MCF 10A (cell line): ENCODE data around the gene SOAT2. TPM values are rescaled to one million over a fixed set of nuclear protein-coding genes. Genes with fewer than 3 reads are reported as not detected.

Experiments used
- Bru-seq: library from RNA; stranded (reverse); fragments of 400-500 nt; gene quantifications from one replicate; lab custom pipeline; 2021; lab: Mats Ljungman, UMichigan
- BruChase-seq, 2 experiments: library from RNA; stranded (reverse); fragments of 400-500 nt; gene quantifications; one replicate each; lab custom pipeline; 2021; lab: Mats Ljungman, UMichigan
- BruUV-seq: library from RNA; stranded (reverse); fragments of 400-500 nt; replicated peaks from 2 replicates; lab custom pipeline; 2021; lab: Mats Ljungman, UMichigan
- CTCF ChIA-PET: fragments of 300-600 bp; sonication (Branson Sonifier 250); formaldehyde crosslinking; extraction: SDS; loops from one replicate; lab custom pipeline; 2021; ENCODE audit warnings: antibody characterized with exemption, inconsistent platforms; lab: Yijun Ruan, JAX
- POLR2A ChIA-PET: fragments of 300-600, 350-650 bp; sonication (Branson Sonifier 250); formaldehyde crosslinking; extraction: SDS; loops from one replicate; lab custom pipeline; 2020; ENCODE audit warnings: antibody characterized with exemption, inconsistent platforms; lab: Yijun Ruan, JAX
- DNase-seq: peaks from one replicate; pipeline ENCODE4 v3.0.0-alpha.2; 2018; ENCODE audit not compliant: unreplicated experiment
- H3K27ac Mint-ChIP-seq: one replicate; pipeline ENCODE4 v1.8.0; 2022; ENCODE audit warnings: mild to moderate bottlenecking, low read depth, mixed read lengths; ENCODE audit not compliant: unreplicated experiment
- H3K27me3 Mint-ChIP-seq: one replicate; pipeline ENCODE4 v1.8.0; 2022; ENCODE audit warnings: mixed read lengths; ENCODE audit not compliant: insufficient read depth, unreplicated experiment
- H3K36me3 Mint-ChIP-seq: one replicate; pipeline ENCODE4 v1.8.0; 2022; ENCODE audit warnings: mild to moderate bottlenecking, moderate library complexity, mixed read lengths; ENCODE audit not compliant: insufficient read depth, unreplicated experiment
- H3K4me1 Mint-ChIP-seq: one replicate; pipeline ENCODE4 v1.8.0; 2022; ENCODE audit warnings: mixed read lengths; ENCODE audit not compliant: insufficient read depth, unreplicated experiment
- H3K4me3 Mint-ChIP-seq: one replicate; pipeline ENCODE4 v1.8.0; 2022; ENCODE audit warnings: mild to moderate bottlenecking, moderate library complexity, mixed read lengths; ENCODE audit not compliant: unreplicated experiment
- H3K9me3 Mint-ChIP-seq: one replicate; pipeline ENCODE4 v1.8.0; 2022; ENCODE audit warnings: mixed read lengths; ENCODE audit not compliant: unreplicated experiment
- intact Hi-C: fragments of 100-400 bp; cut with micrococcal nuclease; formaldehyde crosslinking; loops from 2 replicates; pipeline ENCODE4 v1.14.1; 2022
- long read RNA-seq: library from polyadenylated mRNA; stranded (forward); transcript quantifications from one replicate; pipeline ENCODE4 v2.0.0, GENCODE V29; 2022
- total RNA-seq: library from RNA; stranded (reverse); gene quantifications from 2 replicates; pipeline ENCODE4 v1.2.3, GENCODE V29; 2022
- TF ChIP-seq, protein P1 (sequence below): fragments of 200-600 bp; IDR thresholded peaks from one replicate; pipeline ENCODE4 v1.8.0; 2022; ENCODE audit warnings: antibody characterized with exemption, mild to moderate bottlenecking; ENCODE audit not compliant: unreplicated experiment

SOAT2 gene, protein sequence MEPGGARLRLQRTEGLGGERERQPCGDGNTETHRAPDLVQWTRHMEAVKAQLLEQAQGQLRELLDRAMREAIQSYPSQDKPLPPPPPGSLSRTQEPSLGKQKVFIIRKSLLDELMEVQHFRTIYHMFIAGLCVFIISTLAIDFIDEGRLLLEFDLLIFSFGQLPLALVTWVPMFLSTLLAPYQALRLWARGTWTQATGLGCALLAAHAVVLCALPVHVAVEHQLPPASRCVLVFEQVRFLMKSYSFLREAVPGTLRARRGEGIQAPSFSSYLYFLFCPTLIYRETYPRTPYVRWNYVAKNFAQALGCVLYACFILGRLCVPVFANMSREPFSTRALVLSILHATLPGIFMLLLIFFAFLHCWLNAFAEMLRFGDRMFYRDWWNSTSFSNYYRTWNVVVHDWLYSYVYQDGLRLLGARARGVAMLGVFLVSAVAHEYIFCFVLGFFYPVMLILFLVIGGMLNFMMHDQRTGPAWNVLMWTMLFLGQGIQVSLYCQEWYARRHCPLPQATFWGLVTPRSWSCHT
- total RNA-seq (not detected in 2 replicates), Bru-seq, nascent RNA (percentile 8 among the genes with signal in this experiment), BruChase-seq, experiment 1, labeled RNA remaining after a 6-hour chase (percentile 8 among the genes with signal in this experiment), BruChase-seq, experiment 2, labeled RNA remaining after a 2-hour chase (percentile 10 among the genes with signal in this experiment)
- long read RNA-seq: 0 reads

DNA sequence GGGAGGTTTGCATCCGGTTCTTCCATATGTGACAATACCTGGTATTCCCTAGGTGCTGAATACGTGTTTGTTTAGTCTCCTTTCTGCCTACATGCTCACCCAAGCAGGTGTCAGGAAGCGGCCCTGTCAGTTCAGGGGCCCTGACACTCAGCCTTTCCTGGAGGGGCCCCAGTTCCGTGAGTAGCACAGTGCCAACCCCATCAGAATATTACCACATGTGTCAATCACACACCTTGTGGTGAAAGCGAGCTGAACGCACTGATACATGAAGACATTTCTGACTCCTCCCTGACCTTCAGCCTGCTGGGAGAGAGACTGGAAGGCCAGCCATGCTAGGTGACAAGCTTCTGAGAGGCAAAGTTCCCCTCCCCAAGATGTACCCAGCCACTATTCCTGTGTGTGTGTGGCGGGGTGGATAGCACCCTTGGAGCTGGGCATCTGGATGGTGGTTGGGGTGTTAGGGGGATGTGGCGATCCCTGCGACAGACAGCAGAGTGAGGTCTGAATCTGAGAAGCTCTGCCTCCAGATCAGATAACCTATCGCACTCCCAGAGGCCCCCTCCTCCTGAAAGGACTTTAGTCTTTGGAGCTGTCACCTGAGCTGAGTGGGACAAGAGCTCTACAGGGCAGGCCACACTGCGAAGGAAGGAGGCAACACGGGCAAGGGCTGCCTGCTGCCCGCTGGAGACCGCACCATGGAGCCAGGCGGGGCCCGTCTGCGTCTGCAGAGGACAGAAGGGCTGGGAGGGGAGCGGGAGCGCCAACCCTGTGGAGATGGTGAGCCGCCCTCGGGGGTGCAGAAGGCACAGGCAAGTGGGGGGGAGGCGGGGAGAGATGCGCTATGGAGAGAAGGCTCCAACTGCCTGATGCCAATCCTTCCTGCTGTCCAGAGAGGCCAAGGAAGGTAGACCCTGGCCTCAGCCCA, at the start of gene SOAT2:
Gene SOAT2, plus strand, starts transcription at position 604 of the 925 bp plus-strand sequence. Its CDS starts 92 bp downstream, at position 696.
- ChIA-PET CTCF (interaction anchor here (0.6 to 14.2 kb wide), 5 partner anchors 13 to 76 kb away, joined by 3 to 267 read pairs (median 4); no protein-coding TSS in a partner anchor), POLR2A (interaction anchor here (0.6 to 2.0 kb wide), 6 partner anchors 24 to 163 kb away, joined by 3 to 7 read pairs (median 3); partner anchors contain the start of gene SPRYD3)
- Mint-ChIP-seq H3K9me3 (no peaks in the 10 kb centered on the region), H3K4me3 (no peak within 1 kb of the TSS), H3K4me1 (peaks cover 15% of the 10 kb centered on the region), H3K27ac (no peak within 1 kb of the TSS), H3K27me3 (no peaks in the 10 kb centered on the region), H3K36me3 (no peaks in the 10 kb centered on the region)
- DNase-seq: no peak
- TF ChIP-seq, protein P1, sequence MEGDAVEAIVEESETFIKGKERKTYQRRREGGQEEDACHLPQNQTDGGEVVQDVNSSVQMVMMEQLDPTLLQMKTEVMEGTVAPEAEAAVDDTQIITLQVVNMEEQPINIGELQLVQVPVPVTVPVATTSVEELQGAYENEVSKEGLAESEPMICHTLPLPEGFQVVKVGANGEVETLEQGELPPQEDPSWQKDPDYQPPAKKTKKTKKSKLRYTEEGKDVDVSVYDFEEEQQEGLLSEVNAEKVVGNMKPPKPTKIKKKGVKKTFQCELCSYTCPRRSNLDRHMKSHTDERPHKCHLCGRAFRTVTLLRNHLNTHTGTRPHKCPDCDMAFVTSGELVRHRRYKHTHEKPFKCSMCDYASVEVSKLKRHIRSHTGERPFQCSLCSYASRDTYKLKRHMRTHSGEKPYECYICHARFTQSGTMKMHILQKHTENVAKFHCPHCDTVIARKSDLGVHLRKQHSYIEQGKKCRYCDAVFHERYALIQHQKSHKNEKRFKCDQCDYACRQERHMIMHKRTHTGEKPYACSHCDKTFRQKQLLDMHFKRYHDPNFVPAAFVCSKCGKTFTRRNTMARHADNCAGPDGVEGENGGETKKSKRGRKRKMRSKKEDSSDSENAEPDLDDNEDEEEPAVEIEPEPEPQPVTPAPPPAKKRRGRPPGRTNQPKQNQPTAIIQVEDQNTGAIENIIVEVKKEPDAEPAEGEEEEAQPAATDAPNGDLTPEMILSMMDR: no peak
- no TSS peak for BruUV-seq
- intact Hi-C loops: no loop called here

DNA sequence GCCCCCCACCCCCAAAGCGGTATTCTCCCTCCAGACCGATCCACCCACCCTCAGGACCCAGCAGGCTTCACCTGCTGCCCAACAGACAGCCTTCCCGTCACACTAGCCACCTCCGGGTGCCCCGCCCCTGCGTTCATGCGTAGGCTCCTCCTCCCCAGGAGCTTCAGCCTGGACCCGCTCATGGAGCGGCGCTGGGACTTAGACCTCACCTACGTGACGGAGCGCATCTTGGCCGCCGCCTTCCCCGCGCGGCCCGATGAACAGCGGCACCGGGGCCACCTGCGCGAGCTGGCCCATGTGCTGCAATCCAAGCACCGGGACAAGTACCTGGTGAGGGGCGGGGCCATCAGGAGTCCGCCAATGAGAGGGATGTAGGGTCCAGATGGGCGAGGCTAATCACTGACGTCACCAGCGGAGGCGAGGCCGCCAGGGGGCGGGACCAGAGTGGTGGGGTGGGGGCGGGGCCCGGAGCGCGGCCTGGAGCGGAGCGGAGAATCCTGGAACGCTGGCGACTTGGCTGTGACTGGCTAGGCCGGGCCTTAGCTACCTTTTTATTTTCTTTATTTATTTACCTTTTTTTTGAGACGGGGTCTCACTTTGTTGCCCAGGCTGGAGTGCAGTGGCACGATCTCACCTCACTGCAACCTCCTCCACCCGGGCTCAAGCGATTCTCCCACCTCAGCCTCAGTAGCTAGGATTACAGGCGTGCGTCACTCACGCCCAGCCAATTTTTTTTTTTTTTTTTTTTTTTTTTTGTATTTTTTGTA, 49.0 kb upstream of the SOAT2 start:
- DNase-seq: peak; percentile 98
- POLR2A ChIA-PET: interaction anchor here (0.6 to 3.1 kb wide), 23 partner anchors 8 to 471 kb away, joined by 3 to 23 read pairs (median 4); partner anchors contain the start of genes CSAD, EIF4B, IGFBP6 and SOAT2
- BruUV-seq: no TSS peak
- TF ChIP-seq, protein P1: no peak
- Mint-ChIP-seq H3K27ac (peak overlapping the region; percentile 97), H3K27me3 (no peaks in the 10 kb centered on the region), H3K4me1 (peaks cover 32% of the 10 kb centered on the region), H3K36me3 (peaks cover 19% of the 10 kb centered on the region), H3K4me3 (peak overlapping the region; percentile 80), H3K9me3 (no peaks in the 10 kb centered on the region)
- intact Hi-C loops: no loop called here
- CTCF ChIA-PET: interaction anchor here (0.6 to 2.7 kb wide), 12 partner anchors 9 to 298 kb away, joined by 3 to 25 read pairs (median 4); partner anchors contain the start of genes AAAS and IGFBP6

DNA sequence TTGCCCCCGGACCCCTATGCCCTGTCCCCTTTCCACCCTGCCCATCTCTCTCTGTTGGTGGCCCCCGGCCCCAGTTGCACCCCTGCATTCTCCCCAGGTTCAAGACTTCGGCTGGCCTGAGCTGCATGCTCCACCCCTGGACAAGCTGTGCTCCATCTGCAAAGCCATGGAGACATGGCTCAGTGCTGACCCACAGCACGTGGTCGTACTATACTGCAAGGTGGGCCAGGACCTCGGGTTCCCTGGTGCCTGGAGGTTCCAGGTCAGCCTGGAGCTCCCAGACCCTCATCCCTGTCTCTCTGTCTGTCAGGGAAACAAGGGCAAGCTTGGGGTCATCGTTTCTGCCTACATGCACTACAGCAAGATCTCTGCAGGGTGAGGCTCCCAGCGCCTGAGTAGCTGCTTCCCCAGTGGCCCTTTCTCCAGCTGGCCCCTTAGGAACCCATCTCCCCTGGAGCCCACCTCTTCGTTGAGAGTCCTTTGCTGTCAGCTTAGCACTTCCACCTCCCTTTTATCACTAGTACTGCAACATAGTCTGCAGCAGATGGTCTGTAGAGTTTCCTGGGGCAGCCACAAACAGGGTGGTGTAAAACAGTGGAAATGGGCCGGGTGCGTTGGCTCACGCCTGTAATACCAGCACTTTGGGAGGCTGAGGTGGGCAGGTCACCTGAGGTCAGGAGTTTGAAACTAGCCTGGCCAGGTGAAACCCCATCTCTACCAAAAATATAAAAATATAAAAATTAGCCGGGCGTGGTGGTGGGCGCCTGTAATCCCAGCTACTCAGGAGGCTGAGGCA, 47.6 kb upstream of the SOAT2 start:
- H3K4me3 Mint-ChIP-seq: peak overlapping the region; percentile 21
- no peak for DNase-seq
- ChIA-PET CTCF (interaction anchor here (0.7 to 2.7 kb wide), 4 partner anchors 10 to 171 kb away, joined by 3 to 25 read pairs (median 4); no protein-coding TSS in a partner anchor), POLR2A (interaction anchor here (0.6 to 3.1 kb wide), 6 partner anchors 7 to 835 kb away, joined by 3 to 23 read pairs (median 7); partner anchors contain the start of genes CSAD, SPRYD3 and ZNF740)
- peak overlapping the region; percentile 97 for H3K27ac Mint-ChIP-seq
- H3K4me1 Mint-ChIP-seq: peaks cover 28% of the 10 kb centered on the region
- intact Hi-C loops: no loop called here
- H3K27me3 Mint-ChIP-seq: no peaks in the 10 kb centered on the region
- no TSS peak for BruUV-seq
- peaks cover 27% of the 10 kb centered on the region for H3K36me3 Mint-ChIP-seq
- no peaks in the 10 kb centered on the region for H3K9me3 Mint-ChIP-seq
- TF ChIP-seq, protein P1: no peak
